Skeletal muscle cell (primary cell): ENCODE results near the gene ABCC9.
A peak's percentile ranks its signal among the peaks of the same experiment; 100 is the strongest.
"Not testable (repeated sequence)": the region's sequence is repeated elsewhere in the genome, so short reads cannot be mapped to it uniquely, and the experiment has no call there.

ENCODE experiments used
- DNase-seq: peaks from one replicate; pipeline ENCODE4 v3.0.0-alpha.2; 2010; ENCODE audit warnings: low read depth
- H3K4me3 ChIP-seq: 2 replicates; pipeline ENCODE4 v1.5.1; 2011; ENCODE audit warnings: low read depth, mild to moderate bottlenecking, control low read depth, low read length, moderate library complexity

The ABCC9 gene

DNA sequence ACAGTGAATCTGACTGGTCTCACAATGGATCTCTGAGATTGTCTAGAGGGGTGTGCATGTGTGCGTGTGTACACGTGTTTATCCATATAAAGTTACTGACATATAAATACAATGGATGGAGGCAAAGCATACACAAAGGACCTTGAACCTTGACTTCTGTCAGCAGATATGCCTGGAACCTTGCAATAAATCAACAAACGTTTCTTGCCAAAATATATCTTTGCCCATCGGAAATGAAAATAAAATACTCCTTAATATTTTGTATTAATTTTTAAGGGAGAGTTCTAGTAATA, 114.7 kb downstream of the ABCC9 start:
- DNase-seq, result no peak

DNA sequence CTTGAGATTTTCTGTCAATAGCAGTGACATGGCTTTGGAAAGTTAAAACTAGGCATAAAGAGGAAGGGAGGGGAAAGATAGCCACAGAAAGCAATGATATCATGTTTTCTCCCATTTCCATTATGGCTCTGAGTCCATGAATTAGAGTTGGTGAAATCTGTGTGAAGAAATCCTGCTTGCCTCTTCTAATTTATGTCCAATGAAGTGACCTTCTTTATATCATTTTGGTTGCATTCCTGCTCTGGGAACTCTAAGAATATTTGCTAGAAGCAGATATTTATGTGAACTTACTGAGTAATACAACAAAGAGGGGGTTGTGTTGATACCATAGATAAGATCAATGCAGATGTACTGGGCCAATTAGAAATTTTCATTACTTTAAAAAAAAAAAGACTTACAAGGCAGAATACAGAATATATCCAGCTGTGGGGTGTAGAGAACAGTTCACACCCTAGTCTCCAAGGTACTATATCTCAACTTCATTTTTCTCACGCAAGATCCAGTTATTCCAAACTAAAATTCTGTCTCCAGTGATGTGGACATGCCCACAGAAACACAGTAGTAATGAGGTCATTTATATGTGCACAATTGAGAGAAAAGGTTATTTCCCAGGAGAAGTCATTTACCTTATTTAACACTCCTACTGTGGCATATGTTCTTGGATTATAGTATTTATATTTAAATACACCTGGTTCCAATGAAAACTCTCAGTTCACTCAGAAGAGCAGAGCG, 115.2 kb downstream of the ABCC9 start:
- no peak for DNase-seq
- no peak overlapping the region for H3K4me3 ChIP-seq

More for the DNA sequence above, 114.7 kb downstream of the ABCC9 start:
- no peak overlapping the region for H3K4me3 ChIP-seq

DNA sequence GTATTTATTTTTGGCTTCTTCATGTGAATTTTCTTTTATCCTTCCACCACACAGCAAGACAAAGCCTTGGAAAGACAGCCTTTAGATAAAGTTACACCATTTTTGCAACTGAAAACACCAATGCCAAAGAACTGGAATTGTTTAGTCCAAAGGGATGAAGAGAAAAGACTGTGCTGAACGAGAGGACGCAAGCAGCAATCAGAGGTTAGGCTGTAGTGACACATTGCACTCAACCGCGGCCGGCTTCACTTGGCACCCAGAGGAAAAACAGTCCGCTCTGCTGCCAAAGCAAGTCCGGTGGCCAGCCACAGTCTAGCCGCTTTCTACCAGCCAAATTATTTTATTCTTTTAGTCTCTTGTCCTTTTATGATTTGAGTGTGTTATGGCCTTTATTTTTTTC, 117.6 kb downstream of the ABCC9 start:
- no peak for DNase-seq
- H3K4me3 ChIP-seq, result no peak overlapping the region

DNA sequence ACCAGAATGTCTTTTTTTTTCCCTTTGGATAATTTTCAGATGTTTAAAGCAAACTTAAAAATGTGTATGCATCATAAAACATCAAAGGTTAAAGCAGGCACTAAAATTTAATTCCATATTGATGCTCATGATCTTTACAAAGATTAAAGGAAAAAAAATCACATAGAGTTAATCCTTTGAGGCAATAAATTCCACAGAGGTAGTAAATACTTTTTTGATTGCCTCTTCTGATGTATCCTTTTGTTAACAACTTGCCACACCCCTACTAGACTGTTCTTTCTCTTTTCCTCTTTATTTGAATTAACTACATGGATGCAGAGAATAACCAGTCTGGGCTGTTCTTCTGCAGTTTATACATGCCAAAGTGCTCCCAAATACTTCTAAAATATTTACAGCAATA, 121.5 kb downstream of the ABCC9 start:
- no peak overlapping the region for H3K4me3 ChIP-seq
- DNase-seq, result no peak

DNA sequence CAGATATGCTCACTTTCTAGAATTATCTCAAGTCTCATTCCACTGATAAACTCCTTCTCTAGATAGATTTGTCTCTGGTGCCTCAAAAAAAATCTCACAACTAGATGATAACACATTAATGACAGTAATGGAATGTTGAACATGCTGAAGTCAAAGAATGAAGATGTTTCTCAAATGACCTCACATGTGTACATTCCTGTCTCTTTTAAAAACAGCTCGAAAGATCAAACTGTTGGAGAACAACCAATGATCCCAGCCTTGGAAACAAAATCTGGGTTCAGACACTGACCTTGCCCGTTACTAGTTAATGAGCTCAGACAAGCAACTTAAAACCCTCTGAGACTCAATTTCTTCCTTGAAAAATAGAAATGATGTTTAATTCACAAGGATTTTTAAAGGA, 122.0 kb downstream of the ABCC9 start:
- peak; percentile 47 for DNase-seq

DNA sequence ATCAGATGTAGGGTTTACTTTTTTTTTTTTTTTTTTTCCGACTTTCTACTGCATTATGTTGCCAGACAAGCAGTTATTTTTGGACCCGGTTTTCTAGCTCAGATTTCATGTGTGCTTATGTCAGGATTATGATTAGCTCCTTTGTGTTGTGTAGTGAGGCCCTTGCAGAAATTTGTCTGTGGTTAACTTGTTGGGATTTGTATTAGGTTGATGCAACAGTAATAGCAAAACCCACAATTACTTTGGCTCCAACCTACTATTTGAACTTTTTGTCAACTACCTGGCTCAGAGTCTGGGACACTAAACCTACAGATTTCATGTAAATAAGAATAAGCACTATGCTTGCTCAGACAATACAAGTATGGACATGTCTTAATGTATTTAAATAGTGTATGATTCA, 122.6 kb downstream of the ABCC9 start:
- peak; percentile 51 for DNase-seq
- no peak overlapping the region for H3K4me3 ChIP-seq

More for the DNA sequence above, 122.0 kb downstream of the ABCC9 start:
- H3K4me3 ChIP-seq, result no peak overlapping the region

DNA sequence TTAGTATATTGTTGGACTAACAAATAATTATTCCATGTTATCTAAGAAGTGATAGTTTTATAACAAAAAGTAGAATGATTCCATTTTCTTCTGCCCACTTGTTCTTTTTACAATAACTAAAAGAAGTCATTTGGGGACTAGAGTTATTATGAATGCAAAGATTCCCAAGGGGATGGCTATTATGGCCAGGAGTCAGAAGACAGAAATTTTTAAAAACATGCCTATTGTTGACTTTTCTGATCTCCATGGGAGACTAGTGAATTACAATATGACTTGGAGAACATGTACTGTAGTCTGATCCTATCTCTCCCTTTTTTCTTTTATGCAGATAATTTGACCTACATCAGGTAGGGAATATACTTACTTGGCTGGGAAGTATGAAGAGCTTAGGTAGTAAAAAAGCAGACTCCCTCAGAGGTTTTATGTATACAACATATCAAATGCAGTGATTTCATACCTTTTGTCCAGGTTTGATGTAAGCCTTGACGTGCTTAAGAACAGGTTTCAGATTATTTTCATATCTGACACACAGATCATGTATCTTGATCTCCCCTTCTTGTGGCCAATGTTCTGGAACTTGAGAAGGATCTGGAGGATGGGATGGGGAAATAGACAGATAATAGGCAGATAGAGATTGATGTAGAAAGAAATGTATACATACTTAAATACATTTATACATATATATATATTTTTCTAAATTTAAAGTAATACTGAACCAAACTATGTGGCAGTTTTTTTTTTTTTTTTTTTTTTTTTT, 125.7 kb downstream of the ABCC9 start:
- DNase-seq, result no peak
- no peak overlapping the region for H3K4me3 ChIP-seq

DNA sequence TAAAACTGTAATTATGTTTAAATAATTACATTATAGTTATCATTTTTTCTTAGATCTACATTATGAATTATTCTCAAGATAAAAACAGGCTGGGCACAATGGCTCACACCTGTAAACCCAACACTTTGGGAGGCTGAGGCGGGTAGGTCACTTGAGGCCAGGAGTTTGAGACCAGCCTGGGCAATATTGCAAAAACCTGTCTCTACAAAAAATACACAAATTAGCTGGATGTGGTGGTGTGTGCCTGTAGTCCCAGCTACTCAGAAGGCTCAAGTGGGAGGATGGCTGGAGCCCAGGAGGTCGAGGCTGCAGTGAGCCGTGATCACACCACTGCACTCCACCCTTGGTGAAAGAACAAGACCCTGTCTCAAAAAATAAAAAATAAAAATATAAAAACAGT, 126.4 kb downstream of the ABCC9 start:
- no peak for DNase-seq

DNA sequence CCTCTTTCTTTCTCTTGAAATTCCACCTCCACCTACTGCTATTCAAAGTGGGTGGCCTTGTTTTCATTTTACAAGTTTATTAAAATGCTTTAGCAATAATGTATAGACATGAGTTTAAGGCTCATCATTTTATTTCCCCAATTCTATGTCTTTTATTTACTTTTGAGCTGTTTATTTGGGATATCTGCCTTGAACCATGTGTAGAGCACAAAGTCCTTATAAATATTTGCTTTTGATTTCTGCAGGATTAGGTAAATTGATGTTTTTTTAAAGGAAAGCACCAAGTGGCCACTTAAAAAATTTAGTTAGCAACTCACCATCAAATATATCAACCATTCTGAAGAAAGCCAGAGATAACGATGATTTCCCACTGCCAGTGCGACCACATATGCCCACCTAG, 126.9 kb downstream of the ABCC9 start:
- no peak overlapping the region for H3K4me3 ChIP-seq
- DNase-seq, result no peak

More for the DNA sequence above, 126.4 kb downstream of the ABCC9 start:
- no peak overlapping the region for H3K4me3 ChIP-seq

DNA sequence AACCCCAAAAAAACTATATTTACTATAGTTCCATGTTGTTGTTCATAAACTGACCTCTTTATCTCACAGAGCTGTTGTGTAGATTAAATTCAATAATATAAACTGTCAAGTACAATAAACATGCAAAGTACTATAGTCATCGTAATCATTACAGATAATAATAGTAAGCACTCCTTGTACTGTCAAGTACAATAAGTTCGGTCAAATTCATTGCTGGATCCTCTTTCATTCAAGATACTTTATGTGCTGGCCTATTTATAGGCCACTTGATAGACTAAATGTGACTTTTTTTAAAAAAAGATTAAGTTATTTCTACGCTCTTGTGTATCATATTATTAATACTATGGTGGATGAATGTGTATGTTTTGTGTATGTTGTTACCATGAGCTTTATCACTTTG, 127.5 kb downstream of the ABCC9 start:
- DNase-seq, result no peak
- H3K4me3 ChIP-seq, result no peak overlapping the region

DNA sequence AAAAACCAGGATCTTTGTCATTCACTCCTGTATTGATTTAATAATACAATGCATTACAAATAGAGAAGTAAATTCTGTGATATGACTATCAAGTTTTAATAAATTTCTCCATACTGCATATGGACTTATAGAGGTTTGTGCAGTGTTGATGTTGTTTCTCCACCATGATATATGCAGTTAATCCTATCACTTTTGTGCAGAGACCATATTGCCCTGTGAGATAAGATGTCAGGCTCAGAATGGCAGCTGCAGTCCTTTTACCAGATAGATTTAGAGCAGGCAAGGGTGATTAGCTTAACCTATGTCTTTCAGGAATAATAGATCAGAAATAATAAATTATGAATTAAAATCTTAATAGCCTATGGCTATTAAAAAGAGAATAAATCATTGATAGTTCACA, 128.1 kb downstream of the ABCC9 start:
- no peak overlapping the region for H3K4me3 ChIP-seq
- no peak for DNase-seq

DNA sequence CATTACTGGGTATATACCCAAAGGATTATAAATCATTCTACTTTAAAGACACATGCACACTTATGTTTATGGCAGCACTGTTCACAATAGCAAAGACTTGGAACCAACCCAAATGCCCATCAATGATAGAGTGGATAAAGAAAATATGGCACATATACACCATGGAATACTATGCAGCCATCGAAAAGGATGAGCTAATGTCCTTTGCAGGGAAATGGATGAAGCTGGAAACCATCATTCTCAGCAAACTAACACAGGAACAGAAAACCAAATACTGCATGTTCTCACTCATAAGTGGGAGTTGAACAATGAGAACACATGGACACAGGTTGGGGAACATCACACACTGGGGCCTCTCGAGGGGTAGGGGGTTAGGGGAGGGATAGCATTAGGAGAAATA, 128.9 kb downstream of the ABCC9 start:
- H3K4me3 ChIP-seq, DNase-seq: not testable (repeated sequence)

DNA sequence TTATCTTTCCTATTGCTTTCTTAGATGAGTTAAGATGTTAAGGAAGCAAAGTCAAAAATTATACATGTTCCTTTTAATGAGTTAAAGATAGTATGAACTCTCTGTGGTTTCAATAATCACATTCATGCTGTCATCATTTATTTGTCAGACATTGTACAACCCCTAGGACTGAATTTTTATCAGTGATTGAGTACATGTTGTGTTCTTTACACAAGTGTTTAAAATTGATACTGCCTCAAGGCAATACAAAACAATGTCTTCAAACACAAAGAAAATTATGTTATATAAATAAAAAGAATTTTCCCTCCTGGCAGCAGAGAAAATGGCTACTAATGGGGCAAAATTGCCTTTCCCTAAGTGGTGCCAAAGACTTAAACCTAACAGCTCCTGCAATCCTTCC, 132.1 kb downstream of the ABCC9 start:
- no peak overlapping the region for H3K4me3 ChIP-seq

DNA sequence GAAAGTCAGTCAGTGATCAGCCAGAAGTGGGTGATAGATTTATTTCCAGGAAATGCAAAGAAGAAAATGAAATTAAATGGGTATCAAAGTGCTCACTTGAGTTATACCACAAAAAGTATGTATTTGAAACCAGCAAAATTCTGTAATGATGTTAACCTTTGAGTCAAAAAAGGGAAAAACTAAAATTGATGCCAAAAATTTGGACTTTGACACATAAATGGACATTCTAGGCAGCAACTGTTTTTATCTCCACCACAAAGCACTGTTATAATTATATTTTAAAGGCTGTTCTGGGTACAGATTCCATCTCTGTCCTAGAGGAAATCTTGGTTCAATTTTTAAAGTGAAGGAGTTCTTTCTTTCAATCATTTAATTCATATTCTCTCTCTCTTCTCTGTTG, 135.0 kb downstream of the ABCC9 start:
- no peak overlapping the region for H3K4me3 ChIP-seq
- no peak for DNase-seq

More for the DNA sequence above, 132.1 kb downstream of the ABCC9 start:
- no peak for DNase-seq

DNA sequence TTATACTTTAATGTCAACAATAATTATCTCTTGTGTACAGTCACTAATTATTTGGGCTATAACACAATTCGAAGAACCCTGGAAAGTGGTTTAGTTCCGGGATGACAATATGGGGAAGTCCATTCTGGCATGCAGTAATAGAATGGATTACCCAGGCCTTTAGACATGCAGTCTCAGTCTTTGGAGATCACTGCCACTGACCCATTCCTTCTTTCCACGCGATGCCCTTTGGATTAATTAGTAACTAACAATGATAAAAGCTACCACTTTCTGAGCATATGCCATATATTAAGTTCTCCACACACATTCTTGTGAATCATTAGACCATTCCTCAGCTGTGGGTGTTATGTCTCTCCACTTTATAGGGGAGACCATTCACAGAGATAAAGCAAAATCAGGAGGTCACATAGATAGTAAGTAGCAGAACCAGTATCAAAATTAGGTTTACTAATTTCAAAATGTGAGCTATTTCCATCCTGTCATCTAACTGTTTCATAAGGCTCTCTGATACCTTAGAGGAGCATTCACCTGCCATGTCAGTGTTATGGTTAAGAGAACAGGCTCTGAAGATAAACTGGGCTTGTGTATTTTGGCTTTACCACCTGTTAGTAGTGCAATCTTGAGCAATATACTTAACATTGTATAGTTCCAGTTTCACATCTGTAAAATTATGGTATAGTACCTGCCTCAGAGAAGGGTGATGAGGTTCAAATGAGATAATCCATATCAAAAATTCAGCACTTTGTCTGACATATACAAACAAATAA, 139.5 kb downstream of the ABCC9 start:
- DNase-seq, result no peak

DNA sequence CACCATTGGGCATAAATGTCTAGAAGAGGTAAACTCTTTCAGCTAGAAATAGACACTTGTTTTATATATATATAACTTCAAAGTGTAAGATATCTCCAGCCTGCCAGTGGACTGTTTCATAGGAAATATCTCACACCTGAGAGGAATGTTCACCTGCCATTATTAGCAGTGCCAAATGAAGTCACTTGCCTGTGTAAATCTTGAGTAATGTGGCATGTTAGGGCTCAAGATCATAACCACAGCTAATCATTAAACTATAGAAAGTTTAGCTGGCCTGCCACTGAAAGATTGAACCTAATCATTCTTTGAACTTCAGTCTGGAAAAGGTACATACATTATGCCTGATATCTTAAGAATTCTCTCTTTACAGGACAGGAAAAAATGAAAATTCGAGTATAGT, 141.2 kb downstream of the ABCC9 start:
- no peak for DNase-seq
- H3K4me3 ChIP-seq, result no peak overlapping the region

More for the DNA sequence above, 139.5 kb downstream of the ABCC9 start:
- H3K4me3 ChIP-seq, result no peak overlapping the region

DNA sequence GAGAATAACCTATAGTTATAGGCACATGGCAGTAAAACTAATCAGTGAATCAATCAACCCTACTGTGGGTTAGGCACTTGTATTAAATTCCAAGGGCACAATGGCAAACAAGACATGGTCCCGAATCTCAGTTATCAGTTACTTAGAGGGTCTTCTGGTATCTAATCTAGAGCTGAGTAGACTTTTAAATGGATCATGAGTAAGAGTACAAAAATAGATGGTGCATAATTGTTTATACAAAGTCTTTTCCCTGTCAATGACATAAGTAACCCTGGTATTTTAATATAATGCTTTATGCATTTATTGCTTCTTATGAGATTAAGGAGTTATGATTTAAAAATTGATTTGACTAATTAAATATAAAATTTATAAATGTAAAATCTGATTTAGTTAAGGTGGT, 143.7 kb downstream of the ABCC9 start:
- H3K4me3 ChIP-seq, result no peak overlapping the region
- DNase-seq, result no peak

DNA sequence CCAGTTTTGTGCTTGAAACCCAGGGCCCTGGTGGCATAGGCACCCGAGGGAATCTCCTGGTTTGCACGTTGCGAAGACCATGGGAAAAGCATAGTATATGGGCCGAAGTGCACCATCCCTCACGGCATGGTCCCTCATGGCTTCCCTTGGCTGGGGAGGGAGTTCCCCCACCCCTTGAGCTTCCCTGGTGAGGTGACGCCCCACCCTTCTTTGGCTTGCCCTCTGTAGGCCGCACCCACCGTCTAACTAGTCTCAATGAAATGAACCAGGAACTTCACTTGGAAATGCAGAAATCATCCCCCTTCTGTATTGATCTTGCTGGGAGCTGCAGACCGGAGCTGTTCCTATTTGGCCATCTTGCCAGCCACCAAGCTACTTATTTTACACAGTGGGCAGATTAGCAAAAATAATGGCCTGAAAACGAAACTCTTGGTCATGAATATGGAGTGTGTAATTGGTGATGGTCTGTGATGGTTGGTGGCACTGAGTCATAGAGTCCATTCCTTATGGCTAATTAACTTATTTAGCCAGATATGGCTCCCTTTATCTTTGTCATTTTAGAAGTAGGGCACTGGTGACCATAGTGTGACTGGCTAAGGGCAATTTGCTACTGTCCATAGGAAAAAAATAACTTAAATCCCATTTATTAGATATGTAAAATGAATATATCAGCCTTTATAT, 145.4 kb downstream of the ABCC9 start:
- H3K4me3 ChIP-seq, result no peak overlapping the region

DNA sequence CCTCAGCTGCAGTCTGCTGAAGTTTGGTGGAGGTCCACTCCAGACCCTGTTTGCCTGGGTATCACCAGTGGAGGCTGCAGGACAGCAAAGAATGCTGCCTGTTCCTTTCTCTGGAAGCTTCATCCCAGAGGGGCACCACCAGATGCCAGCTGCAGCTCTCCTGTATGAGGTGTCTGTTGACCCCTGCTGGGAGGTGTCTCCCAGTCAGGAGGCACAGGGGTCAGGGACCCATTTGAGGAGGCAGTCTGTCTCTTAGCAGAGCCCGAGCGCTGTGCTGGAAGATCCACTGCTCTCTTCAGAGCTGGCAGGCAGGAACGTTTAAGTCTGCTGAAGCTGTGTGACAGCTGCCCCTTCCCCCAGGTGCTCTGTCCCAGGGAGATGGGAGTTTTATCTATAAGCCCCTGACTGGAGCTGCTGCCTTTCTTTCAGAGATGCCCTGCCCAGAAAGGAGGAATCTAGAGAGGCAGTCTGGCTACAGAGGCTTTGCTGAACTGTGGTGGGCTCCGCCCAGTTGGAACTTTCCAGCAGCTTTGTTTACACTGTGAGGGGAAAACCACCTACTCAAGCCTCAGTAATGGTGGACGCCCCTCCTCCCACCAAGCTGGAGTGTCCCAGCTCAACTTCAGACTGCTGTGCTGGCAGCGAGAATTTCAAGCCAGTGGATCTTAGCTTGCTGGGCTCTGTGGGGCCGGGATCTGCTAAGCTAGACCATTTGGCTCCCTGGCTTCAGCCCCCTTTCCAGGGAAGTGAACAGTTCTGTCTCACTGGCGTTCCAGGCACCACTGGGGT, 146.2 kb downstream of the ABCC9 start:
- DNase-seq, H3K4me3 ChIP-seq: not testable (repeated sequence)

More for the DNA sequence above, 145.4 kb downstream of the ABCC9 start:
- DNase-seq, result no peak
